ENCODE measurements around the gene APBA2. TPM values are rescaled to one million over a fixed set of nuclear protein-coding genes. Genes with fewer than 3 reads are reported as not detected.

Gene APBA2
- polyA plus RNA-seq, 2 of the 4 experiments (the other 2 are of a cell fraction) = 11.4 to 12.6 TPM

GRCh38 chr15:29125382-29126207, 239.8 kb downstream of the APBA2 start (continued):
- TF ChIP-seq, protein P1, sequence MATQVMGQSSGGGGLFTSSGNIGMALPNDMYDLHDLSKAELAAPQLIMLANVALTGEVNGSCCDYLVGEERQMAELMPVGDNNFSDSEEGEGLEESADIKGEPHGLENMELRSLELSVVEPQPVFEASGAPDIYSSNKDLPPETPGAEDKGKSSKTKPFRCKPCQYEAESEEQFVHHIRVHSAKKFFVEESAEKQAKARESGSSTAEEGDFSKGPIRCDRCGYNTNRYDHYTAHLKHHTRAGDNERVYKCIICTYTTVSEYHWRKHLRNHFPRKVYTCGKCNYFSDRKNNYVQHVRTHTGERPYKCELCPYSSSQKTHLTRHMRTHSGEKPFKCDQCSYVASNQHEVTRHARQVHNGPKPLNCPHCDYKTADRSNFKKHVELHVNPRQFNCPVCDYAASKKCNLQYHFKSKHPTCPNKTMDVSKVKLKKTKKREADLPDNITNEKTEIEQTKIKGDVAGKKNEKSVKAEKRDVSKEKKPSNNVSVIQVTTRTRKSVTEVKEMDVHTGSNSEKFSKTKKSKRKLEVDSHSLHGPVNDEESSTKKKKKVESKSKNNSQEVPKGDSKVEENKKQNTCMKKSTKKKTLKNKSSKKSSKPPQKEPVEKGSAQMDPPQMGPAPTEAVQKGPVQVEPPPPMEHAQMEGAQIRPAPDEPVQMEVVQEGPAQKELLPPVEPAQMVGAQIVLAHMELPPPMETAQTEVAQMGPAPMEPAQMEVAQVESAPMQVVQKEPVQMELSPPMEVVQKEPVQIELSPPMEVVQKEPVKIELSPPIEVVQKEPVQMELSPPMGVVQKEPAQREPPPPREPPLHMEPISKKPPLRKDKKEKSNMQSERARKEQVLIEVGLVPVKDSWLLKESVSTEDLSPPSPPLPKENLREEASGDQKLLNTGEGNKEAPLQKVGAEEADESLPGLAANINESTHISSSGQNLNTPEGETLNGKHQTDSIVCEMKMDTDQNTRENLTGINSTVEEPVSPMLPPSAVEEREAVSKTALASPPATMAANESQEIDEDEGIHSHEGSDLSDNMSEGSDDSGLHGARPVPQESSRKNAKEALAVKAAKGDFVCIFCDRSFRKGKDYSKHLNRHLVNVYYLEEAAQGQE (IDR thresholded peaks at IDR 0.05) = no peak
- no peak for TF ChIP-seq HOXB5 (CRISPR knock-in tag; IDR thresholded peaks at IDR 0.05)

GRCh38 chr15:29126208-29126536, 240.4 kb downstream of the APBA2 start:
- CTCF ChIA-PET = interaction anchor here (0.9 to 13.8 kb wide), 5 partner anchors 10 to 29 kb away, joined by 3 to 116 read pairs (median 13); no protein-coding TSS in a partner anchor

More at GRCh38 chr15:29126208-29126536, 240.4 kb downstream of the APBA2 start:
- 71% methylated on average over 8 of the region's 11 CpGs for WGBS (ENCODE audit: missing lambda C conversion rate)
- DNase-seq (ENCODE audit: low read depth in 1 of 2, low spot score in 1 of 2) (no peak), FAIRE-seq (no peak), ATAC-seq (no peak)
- Histone ChIP-seq H3K4me3 (no peak overlapping the region), H3K9me3 (no peaks in the 10 kb centered on the region), H3K4me2 (no peak overlapping the region), H3K27ac (no peak overlapping the region), H3K4me1 (no peaks in the 10 kb centered on the region)
- TF ChIP-seq PBX3 (IDR thresholded peaks at IDR 0.05) (no peak), ZC3H11A (IDR thresholded peaks at IDR 0.05) (no peak), GATA3 (IDR thresholded peaks at IDR 0.05; ENCODE audit: borderline replicate concordance) (no peak), HOXB13 (CRISPR knock-in tag; IDR thresholded peaks at IDR 0.05; ENCODE audit: low read depth) (no peak), TP53 (CRISPR knock-in tag; IDR thresholded peaks at IDR 0.05) (no peak), ZNF302 (CRISPR knock-in tag; IDR thresholded peaks at IDR 0.05) (no peak), BCL3 (IDR thresholded peaks at IDR 0.05) (no peak), MAFK (IDR thresholded peaks at IDR 0.05; ENCODE audit: partially characterized antibody) (no peak), CBX2 (IDR thresholded peaks at IDR 0.05; ENCODE audit: borderline replicate concordance, low read depth) (no peak), ZSCAN20 (CRISPR knock-in tag; IDR thresholded peaks at IDR 0.05) (no peak), MYC (IDR thresholded peaks at IDR 0.05; ENCODE audit: borderline replicate concordance, low read length) (no peak), MAX (IDR thresholded peaks at IDR 0.05) (no peak), FOSB (CRISPR knock-in tag; IDR thresholded peaks at IDR 0.05) (no peak), RARB (CRISPR knock-in tag; IDR thresholded peaks at IDR 0.05) (no peak)
- TF ChIP-seq, protein P2, sequence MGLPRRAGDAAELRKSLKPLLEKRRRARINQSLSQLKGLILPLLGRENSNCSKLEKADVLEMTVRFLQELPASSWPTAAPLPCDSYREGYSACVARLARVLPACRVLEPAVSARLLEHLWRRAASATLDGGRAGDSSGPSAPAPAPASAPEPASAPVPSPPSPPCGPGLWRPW (IDR thresholded peaks at IDR 0.05) = no peak
- TF ChIP-seq, protein P3, sequence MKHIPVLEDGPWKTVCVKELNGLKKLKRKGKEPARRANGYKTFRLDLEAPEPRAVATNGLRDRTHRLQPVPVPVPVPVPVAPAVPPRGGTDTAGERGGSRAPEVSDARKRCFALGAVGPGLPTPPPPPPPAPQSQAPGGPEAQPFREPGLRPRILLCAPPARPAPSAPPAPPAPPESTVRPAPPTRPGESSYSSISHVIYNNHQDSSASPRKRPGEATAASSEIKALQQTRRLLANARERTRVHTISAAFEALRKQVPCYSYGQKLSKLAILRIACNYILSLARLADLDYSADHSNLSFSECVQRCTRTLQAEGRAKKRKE (CRISPR knock-in tag; IDR thresholded peaks at IDR 0.05; ENCODE audit: low read depth) = no peak
- TF ChIP-seq, protein P4, sequence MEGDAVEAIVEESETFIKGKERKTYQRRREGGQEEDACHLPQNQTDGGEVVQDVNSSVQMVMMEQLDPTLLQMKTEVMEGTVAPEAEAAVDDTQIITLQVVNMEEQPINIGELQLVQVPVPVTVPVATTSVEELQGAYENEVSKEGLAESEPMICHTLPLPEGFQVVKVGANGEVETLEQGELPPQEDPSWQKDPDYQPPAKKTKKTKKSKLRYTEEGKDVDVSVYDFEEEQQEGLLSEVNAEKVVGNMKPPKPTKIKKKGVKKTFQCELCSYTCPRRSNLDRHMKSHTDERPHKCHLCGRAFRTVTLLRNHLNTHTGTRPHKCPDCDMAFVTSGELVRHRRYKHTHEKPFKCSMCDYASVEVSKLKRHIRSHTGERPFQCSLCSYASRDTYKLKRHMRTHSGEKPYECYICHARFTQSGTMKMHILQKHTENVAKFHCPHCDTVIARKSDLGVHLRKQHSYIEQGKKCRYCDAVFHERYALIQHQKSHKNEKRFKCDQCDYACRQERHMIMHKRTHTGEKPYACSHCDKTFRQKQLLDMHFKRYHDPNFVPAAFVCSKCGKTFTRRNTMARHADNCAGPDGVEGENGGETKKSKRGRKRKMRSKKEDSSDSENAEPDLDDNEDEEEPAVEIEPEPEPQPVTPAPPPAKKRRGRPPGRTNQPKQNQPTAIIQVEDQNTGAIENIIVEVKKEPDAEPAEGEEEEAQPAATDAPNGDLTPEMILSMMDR (IDR thresholded peaks at IDR 0.05) = no peak
- TF ChIP-seq, protein P1 (IDR thresholded peaks at IDR 0.05) = no peak
- POLR2A ChIA-PET = no interaction called here
